Measurements from ENCODE around the gene UBE4A.
"Not testable (repeated sequence)": the region's sequence is repeated elsewhere in the genome, so short reads cannot be mapped to it uniquely, and the experiment has no call there.

Gene UBE4A

GRCh38 chr11:118410055-118410745 is 50.8 kb downstream of the UBE4A start:
- peak overlapping the region; percentile 60 for H3K27ac Mint-ChIP-seq
- H3K4me1 Mint-ChIP-seq, result no peaks in the 10 kb centered on the region
- no peak overlapping the region for H3K4me3 Mint-ChIP-seq
- no peaks in the 10 kb centered on the region for H3K27me3 Mint-ChIP-seq (ENCODE audit: low read depth, poor library complexity)
- TF ChIP-seq CTCF (IDR thresholded peaks at IDR 0.05), result no peak
- no peak for DNase-seq
- peaks cover 35% of the 10 kb centered on the region for H3K36me3 Mint-ChIP-seq (ENCODE audit: low read depth)
- H3K9me3 Mint-ChIP-seq, result no peaks in the 10 kb centered on the region

GRCh38 chr11:118411530-118411929 is 52.1 kb downstream of the UBE4A start:
- Mint-ChIP-seq H3K4me1 (no peaks in the 10 kb centered on the region), H3K27ac (no peak overlapping the region), H3K9me3 (no peaks in the 10 kb centered on the region), H3K4me3 (no peak overlapping the region), H3K36me3 (ENCODE audit: low read depth) (peaks cover 28% of the 10 kb centered on the region), H3K27me3 (ENCODE audit: low read depth, poor library complexity) (no peaks in the 10 kb centered on the region)
- no peak for DNase-seq
- TF ChIP-seq CTCF (IDR thresholded peaks at IDR 0.05), result no peak

- no peak overlapping the region for H3K4me3 Mint-ChIP-seq
- peaks cover 17% of the 10 kb centered on the region for H3K36me3 Mint-ChIP-seq (ENCODE audit: low read depth)
- no peaks in the 10 kb centered on the region for H3K27me3 Mint-ChIP-seq (ENCODE audit: low read depth, poor library complexity)
- no peak for TF ChIP-seq CTCF (IDR thresholded peaks at IDR 0.05)
- no peaks in the 10 kb centered on the region for H3K9me3 Mint-ChIP-seq
- peaks cover 7% of the 10 kb centered on the region for H3K4me1 Mint-ChIP-seq
- no peak for DNase-seq
- H3K27ac Mint-ChIP-seq, result no peak overlapping the region
Observed at GRCh38 chr11:118412921-118413320, 53.5 kb downstream of the UBE4A start.

GRCh38 chr11:118415062-118415738 is 55.8 kb downstream of the UBE4A start:
- Mint-ChIP-seq H3K27ac (no peak overlapping the region), H3K27me3 (ENCODE audit: low read depth, poor library complexity) (no peaks in the 10 kb centered on the region), H3K4me3 (no peak overlapping the region), H3K4me1 (peaks cover 15% of the 10 kb centered on the region), H3K36me3 (ENCODE audit: low read depth) (peaks cover 5% of the 10 kb centered on the region), H3K9me3 (no peaks in the 10 kb centered on the region)
- TF ChIP-seq CTCF (IDR thresholded peaks at IDR 0.05), result no peak
- DNase-seq, result no peak

- Mint-ChIP-seq H3K4me3 (no peak overlapping the region), H3K36me3 (ENCODE audit: low read depth) (peaks cover under 1% of the 10 kb centered on the region), H3K4me1 (peaks cover 15% of the 10 kb centered on the region), H3K27me3 (ENCODE audit: low read depth, poor library complexity) (no peaks in the 10 kb centered on the region), H3K27ac (no peak overlapping the region), H3K9me3 (no peaks in the 10 kb centered on the region)
- DNase-seq, result no peak
- TF ChIP-seq CTCF (IDR thresholded peaks at IDR 0.05), result no peak
Observed at GRCh38 chr11:118415739-118416068, 56.3 kb downstream of the UBE4A start.

GRCh38 chr11:118416900-118417299 is 57.5 kb downstream of the UBE4A start:
- not testable (repeated sequence) for H3K27ac Mint-ChIP-seq; H3K27me3 Mint-ChIP-seq (ENCODE audit: low read depth, poor library complexity); H3K36me3 Mint-ChIP-seq (ENCODE audit: low read depth); H3K4me3 Mint-ChIP-seq; H3K9me3 Mint-ChIP-seq; DNase-seq
- H3K4me1 Mint-ChIP-seq, result peaks cover 15% of the 10 kb centered on the region
